HTR-8/SVneo (cell line): ENCODE results near the gene PIWIL1.

ENCODE experiments used
- DNase-seq: peaks from one replicate; pipeline ENCODE4 v3.0.0; 2011; ENCODE audit warnings: low spot score, mixed read lengths; ENCODE audit not compliant: insufficient read length
- FAIRE-seq: peaks from 2 replicates; lab custom pipeline; 2011; peaks lifted over from hg19 to GRCh38; lab: Jason Lieb, UNC

PIWIL1 gene

DNA sequence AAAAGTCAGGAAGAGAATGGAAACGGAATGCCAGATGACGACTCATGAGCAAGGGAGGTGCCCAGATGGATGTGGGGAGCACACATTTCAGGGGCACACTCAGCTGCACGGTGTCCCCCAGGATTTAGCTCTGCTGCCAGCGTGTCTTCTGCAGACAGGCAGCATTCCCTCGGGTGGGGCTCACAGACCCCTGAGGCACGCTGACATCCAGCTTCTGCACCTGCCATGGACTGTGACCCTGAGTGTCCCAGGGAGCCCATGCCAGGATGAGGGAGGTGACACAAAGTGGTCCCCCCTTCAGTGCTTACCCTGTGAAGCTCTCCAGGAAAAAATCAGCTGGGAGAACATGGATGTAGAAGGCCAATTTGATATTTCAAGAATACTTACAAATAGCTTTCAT lies 84.2 kb downstream of the PIWIL1 start:
- no peak for FAIRE-seq
- DNase-seq = no peak
